ENCODE results near the gene TULP4. TPM values are rescaled to one million over a fixed set of nuclear protein-coding genes. Genes with fewer than 3 reads are reported as not detected.

The TULP4 gene
- total RNA-seq, 1 donor from 2014 or later, result 100 TPM

GRCh38 chr6:158500016-158500735 lies 187.9 kb downstream of the TULP4 start:
- H3K27ac Mint-ChIP-seq (ENCODE audit: unreplicated experiment), result no peak overlapping the region
- no peak for DNase-seq (ENCODE audit: extremely low spot score, unreplicated experiment)
- peaks cover 46% of the 10 kb centered on the region for H3K36me3 Mint-ChIP-seq (ENCODE audit: unreplicated experiment)
- H3K4me3 Mint-ChIP-seq (ENCODE audit: unreplicated experiment), result no peak overlapping the region
- no peak for TF ChIP-seq CTCF (IDR thresholded peaks at IDR 0.05)
- no peaks in the 10 kb centered on the region for H3K27me3 Mint-ChIP-seq (ENCODE audit: unreplicated experiment)
- peaks cover 7% of the 10 kb centered on the region for H3K4me1 Mint-ChIP-seq (ENCODE audit: unreplicated experiment)
- no peaks in the 10 kb centered on the region for H3K9me3 Mint-ChIP-seq (ENCODE audit: unreplicated experiment)

- no peaks in the 10 kb centered on the region for H3K27me3 Mint-ChIP-seq (ENCODE audit: unreplicated experiment)
- H3K9me3 Mint-ChIP-seq (ENCODE audit: unreplicated experiment), result no peaks in the 10 kb centered on the region
- H3K36me3 Mint-ChIP-seq (ENCODE audit: unreplicated experiment), result peaks cover 47% of the 10 kb centered on the region
- peaks cover 7% of the 10 kb centered on the region for H3K4me1 Mint-ChIP-seq (ENCODE audit: unreplicated experiment)
- no peak for DNase-seq (ENCODE audit: extremely low spot score, unreplicated experiment)
- H3K4me3 Mint-ChIP-seq (ENCODE audit: unreplicated experiment), result no peak overlapping the region
- no peak overlapping the region for H3K27ac Mint-ChIP-seq (ENCODE audit: unreplicated experiment)
- no peak for TF ChIP-seq CTCF (IDR thresholded peaks at IDR 0.05)
Measured at GRCh38 chr6:158501360-158502262, 189.3 kb downstream of the TULP4 start.

GRCh38 chr6:158502263-158502950 lies 190.1 kb downstream of the TULP4 start:
- H3K36me3 Mint-ChIP-seq (ENCODE audit: unreplicated experiment), result peaks cover 52% of the 10 kb centered on the region
- peaks cover 7% of the 10 kb centered on the region for H3K4me1 Mint-ChIP-seq (ENCODE audit: unreplicated experiment)
- no peak overlapping the region for H3K4me3 Mint-ChIP-seq (ENCODE audit: unreplicated experiment)

GRCh38 chr6:158503222-158503621 lies 191.0 kb downstream of the TULP4 start:
- H3K4me1 Mint-ChIP-seq (ENCODE audit: unreplicated experiment), result peaks cover 7% of the 10 kb centered on the region
- no peak for TF ChIP-seq CTCF (IDR thresholded peaks at IDR 0.05)
- no peak for DNase-seq (ENCODE audit: extremely low spot score, unreplicated experiment)
- H3K9me3 Mint-ChIP-seq (ENCODE audit: unreplicated experiment), result no peaks in the 10 kb centered on the region
- H3K27ac Mint-ChIP-seq (ENCODE audit: unreplicated experiment), result no peak overlapping the region
- H3K36me3 Mint-ChIP-seq (ENCODE audit: unreplicated experiment), result peaks cover 54% of the 10 kb centered on the region
- H3K27me3 Mint-ChIP-seq (ENCODE audit: unreplicated experiment), result no peaks in the 10 kb centered on the region
- no peak overlapping the region for H3K4me3 Mint-ChIP-seq (ENCODE audit: unreplicated experiment)

More at GRCh38 chr6:158502263-158502950, 190.1 kb downstream of the TULP4 start:
- H3K27ac Mint-ChIP-seq (ENCODE audit: unreplicated experiment), result no peak overlapping the region
- TF ChIP-seq CTCF (IDR thresholded peaks at IDR 0.05), result no peak
- no peaks in the 10 kb centered on the region for H3K9me3 Mint-ChIP-seq (ENCODE audit: unreplicated experiment)
- no peaks in the 10 kb centered on the region for H3K27me3 Mint-ChIP-seq (ENCODE audit: unreplicated experiment)
- DNase-seq (ENCODE audit: extremely low spot score, unreplicated experiment), result no peak

All from osteocyte (in vitro differentiated cells).